Activated CD4-positive, alpha-beta T cell treated with anti-CD3 and anti-CD28 coated beads, Interleukin-2, amount 50 U/mL, for 4 hours (primary cell): ENCODE data around the gene MTUS2.
"Not testable (repeated sequence)": the region's sequence is repeated elsewhere in the genome, so short reads cannot be mapped to it uniquely, and the experiment has no call there.

Experiments used
- DNase-seq, 2 experiments: peaks; one replicate each; pipeline ENCODE4 v3.0.0-alpha.2; 2020

The MTUS2 gene

DNA sequence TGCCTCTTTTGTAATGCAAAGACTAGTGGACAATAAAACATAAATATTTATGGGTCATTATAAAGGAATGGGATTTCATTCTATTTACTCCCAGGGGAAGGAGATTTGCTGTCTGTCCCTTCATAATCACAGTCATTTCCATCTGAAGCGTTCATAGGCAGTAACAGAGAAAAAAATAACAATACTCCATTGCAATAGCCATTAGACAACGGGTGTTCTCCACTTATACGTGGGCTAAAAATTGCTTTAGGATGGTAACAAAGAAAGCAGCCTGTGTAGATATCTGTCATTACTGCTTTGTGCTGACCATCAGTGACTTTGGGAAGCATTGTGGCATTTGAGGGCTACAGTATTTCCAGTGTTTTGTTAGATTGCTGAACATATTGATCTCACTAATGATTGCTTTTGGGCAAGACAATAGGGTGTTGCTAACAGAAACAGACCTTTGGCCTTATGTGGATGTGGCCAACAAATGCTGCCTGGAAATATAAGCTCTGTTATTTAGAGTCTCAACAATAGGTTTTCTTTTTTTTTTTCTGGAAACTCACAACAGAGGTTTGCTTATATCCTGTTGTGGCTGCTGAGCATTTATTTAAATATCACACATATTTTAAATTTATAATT lies 355.2 kb downstream of the MTUS2 start:
- no peak for DNase-seq

DNA sequence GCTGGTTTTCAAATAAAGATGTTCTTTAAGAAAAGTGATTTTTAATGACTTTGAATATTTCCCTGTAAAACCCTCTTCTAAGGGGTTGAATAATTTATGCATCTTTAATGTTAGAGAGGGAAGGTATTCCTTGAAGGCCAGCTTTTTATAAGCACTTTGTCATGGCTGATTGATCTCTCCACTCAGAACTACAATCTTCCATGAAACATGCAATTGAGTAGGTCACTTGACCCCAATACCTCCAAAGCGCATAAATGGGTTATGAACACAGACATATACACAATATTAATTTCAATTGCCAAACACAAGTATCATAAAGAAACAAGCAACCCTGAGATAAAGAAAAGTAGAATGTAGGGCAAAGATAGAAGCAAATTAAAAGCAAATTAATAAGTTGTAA lies 359.9 kb downstream of the MTUS2 start:
- DNase-seq, result no peak

DNA sequence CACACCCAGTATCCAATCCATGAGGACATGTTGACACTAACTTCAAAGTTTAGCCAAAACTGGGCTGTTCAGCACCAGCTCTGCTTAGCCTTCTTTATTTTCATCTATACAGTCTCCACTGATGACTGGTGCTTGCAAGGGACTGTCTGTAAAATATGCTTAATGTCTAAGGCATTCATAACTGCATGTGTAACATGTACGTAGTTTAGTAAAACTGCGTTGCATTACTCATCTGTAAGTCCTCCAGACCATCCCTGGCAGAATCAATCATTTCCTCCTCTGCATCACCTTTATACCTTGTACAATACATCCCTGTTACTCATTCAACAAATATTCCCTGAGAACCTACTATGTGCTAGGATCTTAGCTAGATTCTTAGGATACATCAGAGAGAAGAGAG lies 362.1 kb downstream of the MTUS2 start:
- DNase-seq, result no peak

DNA sequence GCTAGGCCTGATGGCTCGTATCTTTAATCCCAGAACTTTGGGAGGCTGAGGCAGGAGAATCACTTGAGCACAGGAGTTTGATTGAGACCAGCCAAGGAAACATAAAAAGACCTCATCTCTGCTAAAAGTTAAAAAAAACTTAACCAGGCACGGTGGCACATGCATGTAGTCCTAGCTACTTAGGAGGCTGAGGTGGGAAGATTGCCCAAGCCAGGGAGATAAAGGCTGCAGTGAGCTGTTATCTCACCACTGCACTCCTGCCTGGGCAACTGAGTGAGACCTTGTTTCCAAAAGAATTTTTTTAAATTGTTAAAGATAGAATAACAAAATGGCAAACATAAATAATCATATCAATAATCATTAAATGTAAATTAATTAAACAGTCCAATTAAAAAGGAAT lies 365.8 kb downstream of the MTUS2 start:
- DNase-seq, result no peak

- DNase-seq, result no peak
Measured at GRCh38 chr13:29187584-29187983, 367.4 kb downstream of the MTUS2 start.

- DNase-seq, result no peak
Measured at GRCh38 chr13:29190298-29190697, 370.2 kb downstream of the MTUS2 start.

DNA sequence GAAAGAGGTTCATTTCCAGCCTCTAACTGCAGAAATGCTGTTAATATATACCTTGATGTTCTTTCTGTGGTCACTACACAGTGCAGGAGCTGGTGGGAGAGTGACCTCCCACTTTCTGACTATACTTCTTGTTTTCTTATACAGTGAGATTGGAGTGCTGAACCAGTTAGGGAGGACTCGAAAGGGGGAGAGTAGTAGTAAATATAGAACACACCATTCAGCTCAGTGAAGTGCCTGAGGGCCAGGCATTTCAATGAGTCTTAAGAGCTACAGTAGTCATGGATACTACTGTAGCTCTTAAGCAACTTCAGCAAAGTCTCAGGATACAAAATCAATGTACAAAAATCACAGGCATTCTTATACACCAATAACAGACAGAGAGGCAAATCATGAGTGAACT lies 372.9 kb downstream of the MTUS2 start:
- no peak for DNase-seq

DNA sequence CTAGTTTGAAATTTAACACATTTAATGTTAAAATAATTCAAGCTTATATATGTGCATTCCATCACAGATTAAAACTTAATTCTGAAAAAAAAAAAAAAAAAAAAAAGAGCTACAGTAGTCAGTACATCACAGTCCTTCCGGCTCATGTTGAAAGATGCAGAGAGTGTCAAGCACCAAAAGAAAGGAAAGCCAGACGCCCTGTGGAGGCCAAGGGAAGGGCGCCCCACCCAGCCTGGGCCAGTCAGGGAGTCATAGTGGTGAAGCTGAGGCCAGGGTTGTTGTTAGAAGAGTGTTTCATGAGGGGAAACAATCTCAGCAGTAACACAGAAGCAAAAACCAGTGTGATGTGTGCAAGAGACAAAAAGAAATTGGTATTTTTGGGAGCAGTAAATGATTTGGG lies 375.3 kb downstream of the MTUS2 start:
- no peak for DNase-seq

DNA sequence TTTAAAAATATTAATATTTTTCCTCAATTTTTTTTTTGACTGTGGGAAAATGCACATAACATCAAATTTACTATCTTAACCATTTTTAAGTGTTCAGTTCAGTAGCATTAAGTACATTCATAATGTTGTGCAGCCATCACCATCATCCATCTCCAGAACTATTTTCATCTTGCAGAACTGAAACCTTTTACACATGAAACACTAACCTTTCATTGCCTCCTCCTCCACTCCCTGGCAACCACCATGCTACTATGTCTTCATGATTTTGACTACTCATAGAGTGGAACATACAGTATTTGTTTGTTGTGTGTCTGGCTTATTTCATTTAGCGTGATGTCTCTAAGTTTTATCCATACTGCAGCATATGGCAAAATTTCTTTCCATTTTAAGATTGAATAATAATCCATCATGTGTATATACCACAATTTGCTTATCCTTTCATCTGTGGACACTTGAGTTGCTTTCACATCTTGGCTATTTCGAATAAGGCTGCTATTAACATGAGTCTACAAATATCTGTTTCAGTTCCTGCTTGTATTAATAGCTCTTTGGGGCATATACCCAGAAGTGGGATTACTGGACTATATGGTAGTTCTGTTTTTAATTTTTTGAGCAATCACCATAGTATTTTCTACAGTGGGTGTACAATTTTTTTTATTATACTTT lies 376.4 kb downstream of the MTUS2 start:
- no peak for DNase-seq

- not testable (repeated sequence) for DNase-seq
Measured at GRCh38 chr13:29202753-29203152, 382.6 kb downstream of the MTUS2 start.

GRCh38 chr13:29204651-29205050 lies 384.5 kb downstream of the MTUS2 start:
- no peak for DNase-seq

- DNase-seq, result no peak
Measured at GRCh38 chr13:29210676-29211075, 390.5 kb downstream of the MTUS2 start.

DNA sequence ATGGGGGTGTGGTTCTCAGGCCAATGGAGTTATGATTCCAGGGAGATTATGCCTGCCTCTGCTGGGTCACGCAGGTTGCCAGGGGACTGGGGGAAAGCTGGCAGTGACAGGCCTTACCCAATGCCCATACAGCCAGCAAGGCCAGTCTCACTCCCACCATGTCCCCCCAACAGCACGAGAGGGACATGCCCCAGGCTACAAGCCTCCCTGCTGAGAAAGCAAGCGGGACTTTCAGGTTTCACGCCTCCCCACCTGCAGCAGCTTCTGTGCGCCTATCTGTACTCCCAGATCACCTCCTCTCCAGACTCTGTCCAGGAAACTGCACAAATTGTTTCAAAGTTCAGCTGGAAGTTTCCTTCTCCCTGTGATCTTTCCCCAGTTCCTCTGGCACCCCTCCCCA lies 391.0 kb downstream of the MTUS2 start:
- not testable (repeated sequence) for DNase-seq

DNA sequence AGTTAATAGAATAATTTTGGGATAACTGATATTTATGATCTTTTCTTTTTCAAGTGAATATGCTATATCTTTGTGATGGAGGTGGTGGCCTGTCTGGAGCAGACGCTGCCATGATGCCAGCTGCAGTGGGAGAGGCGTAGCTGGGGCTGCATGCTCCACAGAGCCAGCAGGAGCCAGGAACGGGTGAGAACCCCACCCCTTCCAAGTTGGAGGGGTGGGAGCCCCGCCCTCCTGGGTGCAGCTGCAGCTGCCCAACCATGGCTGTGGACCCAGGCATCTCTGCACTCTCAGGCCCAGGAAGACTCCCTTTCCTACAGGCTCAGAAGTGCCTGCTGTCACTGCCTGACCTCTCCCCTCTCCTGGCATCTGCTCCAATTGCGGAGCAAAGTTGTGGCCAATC lies 402.3 kb downstream of the MTUS2 start:
- DNase-seq, result no peak

- no peak for DNase-seq
Measured at GRCh38 chr13:29224206-29224605, 404.1 kb downstream of the MTUS2 start.

- DNase-seq, result no peak
Measured at GRCh38 chr13:29227576-29227975, 407.4 kb downstream of the MTUS2 start.

- no peak for DNase-seq
Measured at GRCh38 chr13:29230299-29230845, 410.2 kb downstream of the MTUS2 start.

DNA sequence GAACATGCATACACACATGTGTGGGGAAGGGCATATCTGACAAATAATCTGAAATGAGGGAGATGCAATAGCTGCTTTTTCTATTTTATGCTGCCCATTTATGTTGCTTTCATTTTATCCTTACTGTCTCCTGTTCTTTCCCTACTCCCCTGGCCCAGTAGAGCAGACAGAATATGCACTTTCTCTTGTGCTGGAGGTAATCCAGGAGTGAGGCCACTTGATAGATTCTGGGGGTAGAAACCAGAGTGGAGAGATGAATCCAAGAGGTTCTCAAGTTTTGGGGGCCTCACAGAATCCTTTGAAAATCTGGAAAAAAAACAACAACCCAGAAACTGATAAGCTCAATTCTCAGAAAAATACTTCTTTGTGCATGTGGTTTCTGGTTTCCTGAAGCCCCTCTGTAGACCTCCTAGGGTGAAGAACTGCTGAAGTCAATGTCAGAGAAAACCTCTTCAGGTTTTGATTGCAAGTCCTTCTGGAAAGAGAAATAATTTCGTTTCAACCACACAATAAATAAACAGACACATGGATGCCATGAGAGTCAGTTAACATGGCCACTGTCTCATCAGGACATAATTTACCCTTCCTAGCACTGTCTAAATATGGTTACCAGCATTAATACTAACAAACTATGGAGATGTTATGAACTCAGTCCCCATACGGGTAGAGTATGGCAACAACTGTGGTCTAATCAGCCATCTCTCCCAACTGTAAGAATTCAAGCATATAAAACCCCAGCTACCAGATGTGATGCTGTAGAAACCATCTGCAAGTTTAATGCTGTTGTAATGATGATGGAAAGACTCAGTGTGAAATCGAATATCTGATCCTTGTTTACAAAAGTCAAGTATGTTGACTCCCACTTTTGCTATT lies 419.8 kb downstream of the MTUS2 start:
- DNase-seq, result no peak

DNA sequence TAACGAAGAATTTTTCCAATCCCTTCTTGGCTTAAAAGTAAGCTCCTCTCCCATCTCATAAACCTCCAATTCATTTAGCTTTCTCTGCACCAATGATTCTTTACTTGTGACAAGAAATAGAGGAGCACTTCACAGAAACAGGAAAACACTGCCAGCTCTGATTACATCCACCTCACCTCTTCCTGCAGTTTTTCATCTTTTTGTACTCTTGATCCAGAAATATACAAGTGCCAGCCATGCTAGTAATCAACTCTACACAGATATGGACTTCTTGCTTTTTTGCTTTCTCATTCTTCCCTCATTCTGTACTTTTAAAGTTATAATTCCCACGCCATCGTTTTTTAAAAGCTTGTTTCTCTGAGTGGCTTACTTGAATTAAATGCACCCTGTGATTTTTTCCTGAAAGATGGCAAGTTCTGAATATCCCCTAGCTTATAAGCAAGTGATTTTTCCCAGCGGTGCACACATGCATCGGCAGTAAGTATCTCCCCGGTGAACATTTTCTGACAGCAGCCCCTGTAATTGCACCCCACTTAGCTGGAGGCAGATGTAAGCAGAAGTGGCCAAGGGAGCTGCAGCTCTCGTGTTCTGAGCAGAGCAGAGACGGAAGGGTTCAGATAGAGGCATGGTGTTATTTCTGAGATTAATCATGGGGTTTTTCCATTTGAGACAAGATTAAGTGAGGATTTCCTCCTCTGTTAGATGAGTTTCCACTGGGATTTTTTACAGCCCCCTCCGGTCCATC lies 434.7 kb downstream of the MTUS2 start:
- DNase-seq, result no peak

GRCh38 chr13:29255567-29255966 lies 435.4 kb downstream of the MTUS2 start:
- no peak for DNase-seq

GRCh38 chr13:29260684-29261083 lies 440.5 kb downstream of the MTUS2 start:
- DNase-seq, result no peak

DNA sequence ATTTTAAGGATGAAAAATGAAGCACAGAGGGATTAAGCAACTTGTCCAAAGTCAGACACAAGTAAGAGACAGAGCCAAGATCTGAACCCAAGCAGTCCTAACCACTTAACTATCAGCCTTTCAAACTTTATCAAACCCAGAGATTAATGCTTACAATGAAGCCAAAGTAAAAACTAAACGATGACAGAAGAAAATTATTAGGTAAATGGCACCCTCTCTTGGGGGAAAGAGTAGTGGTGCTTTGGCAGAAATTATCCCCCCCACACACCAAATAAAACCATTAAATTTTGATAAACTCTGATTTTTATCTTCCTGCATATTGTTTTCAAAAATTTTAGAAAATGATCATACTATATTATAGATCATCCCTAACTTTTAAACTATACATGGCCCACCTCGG lies 446.1 kb downstream of the MTUS2 start:
- DNase-seq, result no peak
